PC-9 (cell line): ENCODE results near the gene PDSS1. TPM values are rescaled to one million over a fixed set of nuclear protein-coding genes. Genes with fewer than 3 reads are reported as not detected.

Experiments
- BruUV-seq: library from RNA; stranded (reverse); fragments of 400-500 nt; replicated peaks from 2 replicates; lab custom pipeline; 2021; lab: Mats Ljungman, UMichigan
- CTCF ChIA-PET: fragments of 300-600 bp; sonication (Branson Sonifier 250); formaldehyde crosslinking; loops from one replicate; lab custom pipeline; 2022; ENCODE audit warnings: antibody characterized with exemption; lab: Charles Lee
- POLR2A ChIA-PET: fragments of 300-600 bp; sonication (Branson Sonifier 250); formaldehyde crosslinking; loops from one replicate; lab custom pipeline; 2022; ENCODE audit warnings: antibody characterized with exemption; ENCODE audit not compliant: unreplicated experiment; lab: Charles Lee
- DNase-seq, 2 experiments: peaks; one replicate each; pipeline versions ENCODE4 v3.0.0 to v3.0.0-alpha.2; 2015 to 2022; ENCODE audit warnings: mixed read lengths in 1 of 2
- H2AFZ ChIP-seq: fragments of 200-600 bp; sonication (generic); 2 replicates; pipeline ENCODE4 v1.8.1; 2017; ENCODE audit warnings: antibody characterized with exemption
- H3F3A ChIP-seq: fragments of 200-600 bp; sonication (generic); 2 replicates; pipeline ENCODE4 v1.8.1; 2017; ENCODE audit warnings: antibody characterized with exemption, mild to moderate bottlenecking, low read depth; ENCODE audit not compliant: insufficient read depth
- H3K27ac ChIP-seq: fragments of 200-600 bp; sonication (generic); 2 replicates; pipeline ENCODE4 v1.6.1; 2016; ENCODE audit warnings: mixed run types
- H3K27me3 ChIP-seq: fragments of 200-600 bp; sonication (generic); 2 replicates; pipeline ENCODE4 v1.6.1; 2016; ENCODE audit warnings: low read depth, mixed run types; ENCODE audit not compliant: insufficient read depth
- H3K36me3 ChIP-seq: fragments of 200-600 bp; sonication (generic); 2 replicates; pipeline ENCODE4 v1.6.1; 2016; ENCODE audit warnings: low read depth, mixed run types
- H3K4me1 ChIP-seq: fragments of 200-600 bp; sonication (generic); replicated peaks from 2 replicates; pipeline ENCODE4 v1.6.1; 2016; ENCODE audit warnings: mixed run types; ENCODE audit not compliant: insufficient read depth
- H3K4me2 ChIP-seq: fragments of 200-600 bp; sonication (generic); 2 replicates; pipeline ENCODE4 v1.6.1; 2017; ENCODE audit warnings: mixed run types
- H3K4me3 ChIP-seq: fragments of 200-600 bp; sonication (generic); 2 replicates; pipeline ENCODE4 v1.6.1; 2016; ENCODE audit warnings: mixed run types
- H3K79me2 ChIP-seq: fragments of 200-600 bp; sonication (generic); 2 replicates; pipeline ENCODE4 v1.6.1; 2017; ENCODE audit warnings: low read depth, mixed run types
- H3K9me2 ChIP-seq: fragments of 200-600 bp; sonication (generic); 2 replicates; pipeline ENCODE4 v1.8.1; 2017; ENCODE audit warnings: mild to moderate bottlenecking; ENCODE audit not compliant: insufficient read depth
- H3K9me3 ChIP-seq: fragments of 200-600 bp; sonication (generic); 2 replicates; pipeline ENCODE4 v1.8.1; 2016; ENCODE audit warnings: low read depth; ENCODE audit not compliant: insufficient read depth
- H4K20me1 ChIP-seq: fragments of 200-600 bp; sonication (generic); 2 replicates; pipeline ENCODE4 v1.8.1; 2017; ENCODE audit not compliant: insufficient read depth
- CTCF ChIP-seq: fragments of 200-600 bp; sonication (generic); conservative IDR thresholded peaks from 2 replicates; pipeline ENCODE4 v1.6.1; 2017; ENCODE audit warnings: mixed run types, antibody characterized with exemption, mild to moderate bottlenecking, moderate library complexity
- EZH2 ChIP-seq: fragments of 200-600 bp; sonication (generic); IDR thresholded peaks from 2 replicates; pipeline ENCODE4 v1.8.0; 2017; ENCODE audit warnings: antibody characterized with exemption, low read depth
- intact Hi-C: fragments of 100-400 bp; cut with micrococcal nuclease; formaldehyde crosslinking; loops from one replicate; pipeline ENCODE4 v1.10.0; 2022; ENCODE audit not compliant: unreplicated experiment
- total RNA-seq: library from RNA; stranded (reverse); gene quantifications from 2 replicates; pipeline ENCODE4 v1.2.3, GENCODE V29; 2021

PDSS1 gene
- total RNA-seq, 1 experiment from 2014 or later: 5.6 TPM

- TF ChIP-seq EZH2 (no peak), CTCF (no peak)
- no peak for DNase-seq
- Histone ChIP-seq H3K9me3 (no peaks in the 10 kb centered on the region), H3K27me3 (peaks cover 6% of the 10 kb centered on the region; the same call in 1 of the 2 replicates), H3K4me1 (no peaks in the 10 kb centered on the region), H2AFZ (no peak overlapping the region), H3F3A (no peaks in the 10 kb centered on the region), H4K20me1 (no peaks in the 10 kb centered on the region), H3K79me2 (no peaks in the 10 kb centered on the region), H3K4me3 (no peak overlapping the region), H3K9me2 (no peaks in the 10 kb centered on the region), H3K36me3 (no peaks in the 10 kb centered on the region), H3K27ac (no peak overlapping the region), H3K4me2 (no peak overlapping the region)
- intact Hi-C loops: no loop called here
- CTCF ChIA-PET: no interaction called here
- POLR2A ChIA-PET: no interaction called here
- no TSS peak for BruUV-seq
Measured at GRCh38 chr10:26653004-26653403, 44.5 kb upstream of the PDSS1 start.

- intact Hi-C loops: no loop called here
- Histone ChIP-seq H3F3A (no peaks in the 10 kb centered on the region), H3K9me3 (no peaks in the 10 kb centered on the region), H3K9me2 (no peaks in the 10 kb centered on the region), H3K4me2 (no peak overlapping the region), H3K4me1 (no peaks in the 10 kb centered on the region), H3K27ac (no peak overlapping the region), H3K4me3 (no peak overlapping the region), H2AFZ (no peak overlapping the region), H4K20me1 (no peaks in the 10 kb centered on the region), H3K79me2 (no peaks in the 10 kb centered on the region), H3K27me3 (no peaks in the 10 kb centered on the region; the same call in 1 of the 2 replicates), H3K36me3 (no peaks in the 10 kb centered on the region)
- TF ChIP-seq CTCF (no peak), EZH2 (no peak)
- no TSS peak for BruUV-seq
- CTCF ChIA-PET: no interaction called here
- POLR2A ChIA-PET: no interaction called here
- DNase-seq: no peak
Measured at GRCh38 chr10:26655746-26656145, 41.8 kb upstream of the PDSS1 start.

- no peak for DNase-seq
- CTCF ChIA-PET: no interaction called here
Measured at GRCh38 chr10:26662864-26663263, 34.6 kb upstream of the PDSS1 start.

More at GRCh38 chr10:26662864-26663263, 34.6 kb upstream of the PDSS1 start:
- Histone ChIP-seq H3K4me2 (no peak overlapping the region), H3K9me2 (no peaks in the 10 kb centered on the region), H3K27me3 (no peaks in the 10 kb centered on the region), H3K4me3 (no peak overlapping the region), H3K79me2 (no peaks in the 10 kb centered on the region), H2AFZ (no peak overlapping the region), H3K36me3 (no peaks in the 10 kb centered on the region), H3K27ac (no peak overlapping the region), H3K9me3 (no peaks in the 10 kb centered on the region), H3K4me1 (no peaks in the 10 kb centered on the region), H3F3A (no peaks in the 10 kb centered on the region), H4K20me1 (no peaks in the 10 kb centered on the region)
- TF ChIP-seq CTCF: no peak
- TF ChIP-seq EZH2: no peak
- BruUV-seq: no TSS peak
- POLR2A ChIA-PET: no interaction called here
- intact Hi-C loops: no loop called here
